ENCODE results near the gene PDX1. TPM values are rescaled to one million over a fixed set of nuclear protein-coding genes. Genes with fewer than 3 reads are reported as not detected.

The PDX1 gene
- total RNA-seq, 4 donors from 2014 or later: not detected

DNA sequence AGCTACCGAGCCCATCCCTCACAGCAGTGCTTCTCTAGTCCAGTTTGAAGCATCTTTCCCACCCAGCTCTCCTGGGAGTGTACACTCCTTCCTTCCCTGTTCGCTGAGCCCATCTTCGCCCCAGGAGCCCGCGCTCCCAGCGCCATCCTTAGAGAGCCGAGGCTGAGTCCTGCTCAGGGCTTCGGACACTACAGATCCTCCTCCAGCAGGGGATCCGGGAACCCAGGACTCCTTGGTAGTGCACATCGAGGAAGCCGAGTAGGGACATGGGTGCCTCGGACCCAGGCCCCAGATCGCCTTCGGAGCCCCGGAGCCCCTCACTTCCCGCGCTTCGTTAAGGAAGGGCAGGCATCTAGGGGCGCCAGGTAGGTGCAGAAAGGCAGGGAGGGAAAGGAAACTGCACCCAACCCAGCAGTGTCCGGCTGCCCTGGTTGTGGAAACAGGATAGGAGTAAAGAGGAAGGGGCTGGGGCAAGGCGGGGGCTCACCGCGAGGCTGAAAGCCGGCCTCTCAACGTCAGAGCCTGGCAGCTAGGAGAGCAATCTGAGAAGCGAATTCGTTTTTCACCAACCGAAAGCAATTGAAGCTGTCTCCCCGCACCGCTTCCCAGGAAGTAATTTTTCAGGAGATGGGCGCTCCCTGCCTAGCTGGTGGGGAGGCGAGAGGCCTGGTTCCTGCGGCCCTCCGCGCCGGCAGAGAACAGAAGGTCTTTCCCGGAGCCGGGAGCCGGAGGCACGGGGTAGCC lies 1.0 kb downstream of the PDX1 start:
- H3K36me3 ChIP-seq: no peaks in the 10 kb centered on the region
- peaks cover 59% of the 10 kb centered on the region for H3K27me3 ChIP-seq
- peak overlapping the region in 1 of 3 donors; percentile 14 for H3K4me3 ChIP-seq (replicated peaks in 1 of 3)
- no peaks in the 10 kb centered on the region for H3K9me3 ChIP-seq
- TF ChIP-seq POLR2A (IDR thresholded peaks at IDR 0.05) (no peak), CTCF (IDR thresholded peaks at IDR 0.05) (no peak)
- H3K4me1 ChIP-seq: peaks cover 23 to 34% of the 10 kb centered on the region in 2 donors
- no peak overlapping the region for H3K27ac ChIP-seq
- no peak for DNase-seq
- 2 to 3% methylated on average over 29 to 30 of the region's 40 CpGs for WGBS, 2 donors
- intact Hi-C loops (cut with DNase I): no loop called here

GRCh38 chr13:27921421-27921960 lies 1.7 kb downstream of the PDX1 start:
- intact Hi-C loops (cut with DNase I): no loop called here
- H3K9me3 ChIP-seq: no peaks in the 10 kb centered on the region
- H3K27ac ChIP-seq: no peak overlapping the region
- H3K4me3 ChIP-seq (replicated peaks in 1 of 3): peak overlapping the region in 1 of 3 donors; percentile 14
- TF ChIP-seq CTCF (IDR thresholded peaks at IDR 0.05): no peak
- no peak for TF ChIP-seq POLR2A (IDR thresholded peaks at IDR 0.05)
- no peaks in the 10 kb centered on the region for H3K36me3 ChIP-seq
- WGBS, 2 donors: 3 to 8% methylated on average over 20 to 22 of the region's 41 CpGs
- peaks cover 23 to 34% of the 10 kb centered on the region in 2 donors for H3K4me1 ChIP-seq
- no peak for DNase-seq
- peaks cover 63% of the 10 kb centered on the region for H3K27me3 ChIP-seq

DNA sequence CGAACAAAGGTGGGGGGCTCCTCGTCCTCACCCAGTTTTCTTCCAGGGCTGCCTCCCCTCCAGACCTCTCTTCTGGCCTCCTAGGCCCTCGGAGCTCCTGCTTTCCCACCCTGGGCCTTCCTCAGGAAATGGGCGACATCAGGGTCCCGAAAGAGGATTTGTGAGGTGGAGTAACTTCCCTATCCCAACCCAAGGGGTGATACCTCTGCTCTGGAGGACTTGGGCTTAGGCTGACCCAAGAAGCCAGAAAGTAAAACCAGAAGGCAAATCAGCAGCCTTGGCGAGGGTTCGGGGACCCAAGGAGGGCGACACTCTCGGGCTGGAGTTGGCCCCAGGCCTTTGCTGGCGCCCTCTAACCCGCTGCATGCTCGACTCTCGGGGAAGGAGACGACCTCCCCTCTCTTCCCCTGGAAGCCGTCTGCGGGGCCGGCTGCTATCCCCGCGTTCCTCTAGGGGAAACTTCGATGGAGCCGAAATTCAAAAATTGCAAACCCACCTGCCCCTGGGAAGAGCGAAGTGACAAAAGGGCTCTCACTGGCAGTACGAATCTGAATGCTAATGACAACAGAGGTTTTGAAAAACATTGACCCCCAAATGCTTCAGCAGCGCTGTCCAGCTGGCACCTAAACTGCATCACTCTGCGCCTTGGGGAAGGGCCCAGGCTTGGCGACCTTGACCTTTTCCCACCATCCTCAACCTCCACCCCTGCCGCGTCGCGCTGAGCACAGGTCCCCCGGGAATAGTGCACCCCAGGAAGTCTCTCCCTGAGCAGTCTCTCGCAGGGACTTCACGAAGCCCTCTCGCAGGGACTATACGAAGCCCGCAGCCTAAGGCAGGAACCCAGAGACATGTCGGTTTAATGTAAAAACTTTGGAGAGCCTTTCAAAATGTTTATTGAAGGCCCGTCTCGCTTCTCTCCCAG lies 2.4 kb downstream of the PDX1 start:
- peaks cover 62% of the 10 kb centered on the region for H3K27me3 ChIP-seq
- no peak for DNase-seq
- H3K36me3 ChIP-seq: no peaks in the 10 kb centered on the region
- no peak overlapping the region for H3K4me3 ChIP-seq (replicated peaks in 1 of 3)
- no peak overlapping the region for H3K27ac ChIP-seq
- H3K4me1 ChIP-seq: peaks cover 21 to 31% of the 10 kb centered on the region in 2 donors
- intact Hi-C loops (cut with DNase I): no loop called here
- TF ChIP-seq CTCF (IDR thresholded peaks at IDR 0.05) (no peak), POLR2A (IDR thresholded peaks at IDR 0.05) (no peak)
- no peaks in the 10 kb centered on the region for H3K9me3 ChIP-seq
- WGBS, 2 donors: 6 to 10% methylated on average over 25 to 32 of the region's 39 CpGs

GRCh38 chr13:27922883-27923612 lies 3.2 kb downstream of the PDX1 start:
- Histone ChIP-seq H3K27ac (no peak overlapping the region), H3K4me3 (replicated peaks in 1 of 3) (no peak overlapping the region), H3K27me3 (peaks cover 54% of the 10 kb centered on the region), H3K36me3 (no peaks in the 10 kb centered on the region), H3K9me3 (no peaks in the 10 kb centered on the region), H3K4me1 (peaks cover 13 to 24% of the 10 kb centered on the region in 2 donors)
- DNase-seq: no peak
- WGBS, 2 donors: 7 to 9% methylated on average over 19 to 21 of the region's 24 CpGs
- TF ChIP-seq CTCF (IDR thresholded peaks at IDR 0.05): no peak
- TF ChIP-seq POLR2A (IDR thresholded peaks at IDR 0.05): no peak
- intact Hi-C loops (cut with DNase I): no loop called here
